Measurements from ENCODE around the gene LYZL6.

LYZL6 gene

DNA sequence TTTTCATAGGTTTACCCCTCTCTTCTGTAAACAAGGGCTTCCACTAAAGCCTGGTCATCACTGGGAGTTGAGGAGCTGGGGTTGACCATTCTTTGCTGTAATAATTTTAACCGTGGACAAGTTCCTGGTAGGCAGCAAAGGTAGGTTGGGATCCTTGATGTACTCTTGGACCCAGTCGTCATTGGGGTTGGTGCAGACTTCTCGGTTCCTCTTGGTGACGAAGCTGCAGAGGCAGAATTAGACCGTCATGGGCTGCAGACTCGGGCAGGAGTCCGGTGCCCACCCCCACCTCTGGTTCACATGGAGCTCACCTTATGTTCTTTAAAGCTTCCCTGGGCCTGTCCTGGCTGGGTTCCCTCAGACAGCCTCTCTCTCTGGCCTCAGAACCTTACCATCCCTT, 34.0 kb upstream of the LYZL6 start:
- TF ChIP-seq TAF1 (IDR thresholded peaks at IDR 0.05; ENCODE audit: low read depth): no peak
- no peak for TF ChIP-seq FOXM1 (IDR thresholded peaks at IDR 0.05; ENCODE audit: borderline replicate concordance, low read depth)
- TF ChIP-seq RAD21 (IDR thresholded peaks at IDR 0.05; ENCODE audit: low read depth): no peak
- TF ChIP-seq EGR1 (IDR thresholded peaks at IDR 0.05): no peak
- no peak for TF ChIP-seq TCF12 (IDR thresholded peaks at IDR 0.05; ENCODE audit: low read depth)
- no peak for TF ChIP-seq CEBPB (IDR thresholded peaks at IDR 0.05)

DNA sequence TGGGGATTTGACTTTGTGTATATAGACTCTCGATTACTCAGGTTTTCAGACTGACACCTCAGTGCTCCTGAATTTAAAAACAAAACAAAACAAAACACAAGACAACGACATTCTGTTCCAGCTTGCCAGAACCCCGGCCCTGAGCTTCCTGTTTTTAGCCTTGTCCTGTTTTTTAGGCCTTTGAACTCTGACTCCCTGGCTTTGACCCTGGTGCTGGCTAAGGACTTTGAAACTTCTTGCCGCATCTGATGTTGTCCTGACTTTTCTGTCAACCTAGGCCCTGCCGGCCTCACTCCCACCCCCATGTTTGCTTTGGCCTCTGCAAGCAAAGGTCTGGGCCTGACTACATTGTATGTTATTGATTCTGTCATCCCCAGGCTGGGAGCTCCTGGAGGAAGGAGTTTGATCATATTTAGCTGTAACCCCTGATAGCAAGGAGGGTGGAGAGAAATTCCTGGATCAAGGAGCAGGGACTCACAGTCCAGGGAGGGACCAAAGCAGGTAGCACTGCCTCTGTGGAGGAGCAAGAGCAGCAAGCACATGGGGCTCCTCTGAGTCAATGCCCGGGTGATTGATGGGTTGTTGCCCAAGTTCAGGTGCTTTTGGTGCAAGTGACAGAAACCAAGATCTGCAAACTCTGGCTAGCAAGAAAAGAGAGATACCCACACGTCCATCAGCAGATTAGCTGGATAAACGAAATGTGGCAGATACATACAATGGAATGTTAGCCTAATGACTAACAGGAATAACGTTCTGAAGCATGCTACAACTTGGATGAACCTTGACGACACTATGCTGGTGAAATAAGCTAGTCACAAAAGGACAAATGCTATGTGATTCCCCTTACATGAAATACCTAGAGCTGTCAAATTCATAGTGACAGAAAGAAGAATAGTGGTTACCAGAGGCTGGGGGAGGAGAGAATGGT, 30.1 kb upstream of the LYZL6 start:
- TF ChIP-seq TAF1 (IDR thresholded peaks at IDR 0.05; ENCODE audit: low read depth) (no peak), ZBTB7A (IDR thresholded peaks at IDR 0.05; ENCODE audit: low read depth) (no peak), YY1 (IDR thresholded peaks at IDR 0.05; ENCODE audit: low read depth) (no peak), NFIC (IDR thresholded peaks at IDR 0.05) (no peak)
- TF ChIP-seq, protein P1, sequence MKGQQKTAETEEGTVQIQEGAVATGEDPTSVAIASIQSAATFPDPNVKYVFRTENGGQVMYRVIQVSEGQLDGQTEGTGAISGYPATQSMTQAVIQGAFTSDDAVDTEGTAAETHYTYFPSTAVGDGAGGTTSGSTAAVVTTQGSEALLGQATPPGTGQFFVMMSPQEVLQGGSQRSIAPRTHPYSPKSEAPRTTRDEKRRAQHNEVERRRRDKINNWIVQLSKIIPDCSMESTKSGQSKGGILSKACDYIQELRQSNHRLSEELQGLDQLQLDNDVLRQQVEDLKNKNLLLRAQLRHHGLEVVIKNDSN (IDR thresholded peaks at IDR 0.05): no peak

DNA sequence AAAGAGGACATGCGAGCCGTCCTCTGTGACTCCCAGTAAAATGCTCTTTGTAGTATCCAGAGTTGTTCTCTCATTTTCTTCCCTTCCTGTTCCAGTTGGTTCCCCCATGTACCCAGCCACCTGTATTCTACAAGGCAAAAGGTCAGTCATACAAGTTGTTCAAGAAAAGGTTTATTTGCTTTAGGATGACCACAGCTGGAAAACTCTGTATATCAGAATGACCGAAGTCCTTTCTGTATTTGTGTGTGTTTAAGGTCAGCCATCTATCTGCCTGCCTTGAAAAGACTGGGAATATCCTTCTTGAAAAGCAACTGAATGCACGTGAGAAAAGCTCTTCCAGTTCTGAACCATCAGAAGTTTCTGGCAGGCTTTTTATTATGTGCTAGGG, 29.4 kb upstream of the LYZL6 start:
- TF ChIP-seq NFIC (IDR thresholded peaks at IDR 0.05) (no peak), CEBPB (IDR thresholded peaks at IDR 0.05) (no peak), RAD21 (IDR thresholded peaks at IDR 0.05; ENCODE audit: low read depth) (no peak), ZBTB7A (IDR thresholded peaks at IDR 0.05; ENCODE audit: low read depth) (no peak), YY1 (IDR thresholded peaks at IDR 0.05; ENCODE audit: low read depth) (no peak), TAF1 (IDR thresholded peaks at IDR 0.05; ENCODE audit: low read depth) (no peak), FOXM1 (IDR thresholded peaks at IDR 0.05; ENCODE audit: borderline replicate concordance, low read depth) (no peak), CREB1 (IDR thresholded peaks at IDR 0.05; ENCODE audit: low read depth) (no peak), EGR1 (IDR thresholded peaks at IDR 0.05) (no peak), EP300 (IDR thresholded peaks at IDR 0.05; ENCODE audit: borderline replicate concordance) (no peak), TEAD4 (IDR thresholded peaks at IDR 0.05) (no peak), TCF12 (IDR thresholded peaks at IDR 0.05; ENCODE audit: low read depth) (no peak)
- TF ChIP-seq, protein P2, sequence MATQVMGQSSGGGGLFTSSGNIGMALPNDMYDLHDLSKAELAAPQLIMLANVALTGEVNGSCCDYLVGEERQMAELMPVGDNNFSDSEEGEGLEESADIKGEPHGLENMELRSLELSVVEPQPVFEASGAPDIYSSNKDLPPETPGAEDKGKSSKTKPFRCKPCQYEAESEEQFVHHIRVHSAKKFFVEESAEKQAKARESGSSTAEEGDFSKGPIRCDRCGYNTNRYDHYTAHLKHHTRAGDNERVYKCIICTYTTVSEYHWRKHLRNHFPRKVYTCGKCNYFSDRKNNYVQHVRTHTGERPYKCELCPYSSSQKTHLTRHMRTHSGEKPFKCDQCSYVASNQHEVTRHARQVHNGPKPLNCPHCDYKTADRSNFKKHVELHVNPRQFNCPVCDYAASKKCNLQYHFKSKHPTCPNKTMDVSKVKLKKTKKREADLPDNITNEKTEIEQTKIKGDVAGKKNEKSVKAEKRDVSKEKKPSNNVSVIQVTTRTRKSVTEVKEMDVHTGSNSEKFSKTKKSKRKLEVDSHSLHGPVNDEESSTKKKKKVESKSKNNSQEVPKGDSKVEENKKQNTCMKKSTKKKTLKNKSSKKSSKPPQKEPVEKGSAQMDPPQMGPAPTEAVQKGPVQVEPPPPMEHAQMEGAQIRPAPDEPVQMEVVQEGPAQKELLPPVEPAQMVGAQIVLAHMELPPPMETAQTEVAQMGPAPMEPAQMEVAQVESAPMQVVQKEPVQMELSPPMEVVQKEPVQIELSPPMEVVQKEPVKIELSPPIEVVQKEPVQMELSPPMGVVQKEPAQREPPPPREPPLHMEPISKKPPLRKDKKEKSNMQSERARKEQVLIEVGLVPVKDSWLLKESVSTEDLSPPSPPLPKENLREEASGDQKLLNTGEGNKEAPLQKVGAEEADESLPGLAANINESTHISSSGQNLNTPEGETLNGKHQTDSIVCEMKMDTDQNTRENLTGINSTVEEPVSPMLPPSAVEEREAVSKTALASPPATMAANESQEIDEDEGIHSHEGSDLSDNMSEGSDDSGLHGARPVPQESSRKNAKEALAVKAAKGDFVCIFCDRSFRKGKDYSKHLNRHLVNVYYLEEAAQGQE (IDR thresholded peaks at IDR 0.05; ENCODE audit: low read depth): no peak
- TF ChIP-seq, protein P3, sequence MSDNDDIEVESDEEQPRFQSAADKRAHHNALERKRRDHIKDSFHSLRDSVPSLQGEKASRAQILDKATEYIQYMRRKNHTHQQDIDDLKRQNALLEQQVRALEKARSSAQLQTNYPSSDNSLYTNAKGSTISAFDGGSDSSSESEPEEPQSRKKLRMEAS (IDR thresholded peaks at IDR 0.05): no peak
- TF ChIP-seq, protein P1 (IDR thresholded peaks at IDR 0.05): no peak

DNA sequence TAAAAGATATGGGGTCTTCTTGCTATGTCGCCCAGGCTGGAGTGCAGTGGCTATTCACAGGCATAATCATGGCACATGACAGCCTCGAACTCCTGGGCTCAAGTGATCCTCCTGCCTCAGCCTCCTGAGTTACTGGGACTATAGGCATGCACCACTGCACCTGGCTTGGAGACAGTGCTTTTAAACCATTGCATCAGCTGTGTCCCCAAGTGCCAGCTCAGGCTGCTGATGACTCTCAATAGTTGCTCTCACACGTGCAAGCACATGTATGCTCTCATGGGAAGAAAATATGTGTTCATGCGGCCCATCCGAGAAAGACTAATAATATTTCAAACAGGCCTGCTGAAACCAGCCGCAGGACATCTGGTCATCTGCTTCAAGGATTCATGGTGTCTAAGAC, 29.0 kb upstream of the LYZL6 start:
- TF ChIP-seq FOXM1 (IDR thresholded peaks at IDR 0.05; ENCODE audit: borderline replicate concordance, low read depth): no peak
- TF ChIP-seq TCF12 (IDR thresholded peaks at IDR 0.05; ENCODE audit: low read depth): no peak
- no peak for TF ChIP-seq TAF1 (IDR thresholded peaks at IDR 0.05; ENCODE audit: low read depth)
- TF ChIP-seq TEAD4 (IDR thresholded peaks at IDR 0.05): no peak
- TF ChIP-seq YY1 (IDR thresholded peaks at IDR 0.05; ENCODE audit: low read depth): no peak
- no peak for TF ChIP-seq EP300 (IDR thresholded peaks at IDR 0.05; ENCODE audit: borderline replicate concordance)

DNA sequence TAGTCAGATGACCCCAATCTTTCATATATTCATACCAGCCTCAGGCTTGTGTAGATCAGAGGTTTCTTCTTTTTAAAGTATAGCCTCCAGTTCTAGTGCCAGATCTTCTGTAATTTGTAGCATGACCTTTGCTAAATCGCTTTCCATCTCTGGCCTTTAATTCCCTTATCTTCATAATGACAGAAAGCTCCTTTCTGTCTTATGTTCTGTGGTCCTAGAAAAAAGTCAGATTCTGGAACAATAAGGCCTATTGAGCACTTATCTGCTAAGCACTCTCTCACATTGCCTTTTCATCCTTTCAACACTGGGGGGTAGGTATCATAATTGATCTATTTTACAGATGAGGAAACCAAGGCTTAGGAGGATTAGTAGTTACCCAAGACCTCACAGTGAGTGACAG, 28.6 kb upstream of the LYZL6 start:
- TF ChIP-seq, protein P2 (IDR thresholded peaks at IDR 0.05; ENCODE audit: low read depth): no peak
- no peak for TF ChIP-seq CREB1 (IDR thresholded peaks at IDR 0.05; ENCODE audit: low read depth)
- no peak for TF ChIP-seq EP300 (IDR thresholded peaks at IDR 0.05; ENCODE audit: borderline replicate concordance)
- TF ChIP-seq TEAD4 (IDR thresholded peaks at IDR 0.05): no peak
- no peak for TF ChIP-seq NFIC (IDR thresholded peaks at IDR 0.05)
- no peak for TF ChIP-seq ZBTB7A (IDR thresholded peaks at IDR 0.05; ENCODE audit: low read depth)
- TF ChIP-seq, protein P1 (IDR thresholded peaks at IDR 0.05): no peak
- no peak for TF ChIP-seq CEBPB (IDR thresholded peaks at IDR 0.05)
